Renal pelvis (tissue), 4 donors: Measurements from ENCODE around the gene AIMP1. TPM values are rescaled to one million over a fixed set of nuclear protein-coding genes. Genes with fewer than 3 reads are reported as not detected.
"Not testable (repeated sequence)": the region's sequence is repeated elsewhere in the genome, so short reads cannot be mapped to it uniquely, and the experiment has no call there.

Experiments
- DNase-seq: peaks from one replicate; pipeline ENCODE4 v3.0.0-alpha.2; 2013
- polyA plus RNA-seq, 3 donors: library from polyadenylated mRNA; unstranded; fragments of 120-200 nt; gene quantifications; one replicate each; pipeline ENCODE4 v1.2.1, GENCODE V29; 2013; ENCODE audit not compliant: insufficient read length in 3 of 3

Gene AIMP1
- polyA plus RNA-seq, 3 donors, result 63.4 to 77.1 (median 68.3) TPM

- not testable (repeated sequence) for DNase-seq
Observed at GRCh38 chr4:106398898-106399297, 82.5 kb downstream of the AIMP1 start.

Other genes with a start within 250 kb of the AIMP1 start
- 10 to 100 TPM; 54.4 to 70.3 (median 63.6) TPM for gene TBCK, start 341 bp upstream of the AIMP1 start, polyA plus RNA-seq
- gene GIMD1, start 52.2 kb downstream of the AIMP1 start, polyA plus RNA-seq, result not detected